OCI-LY7 (cell line): ENCODE results near the gene CTSZ.

Source experiments
- CTCF ChIP-seq: fragments of 200-600 bp; sonication (generic); conservative IDR thresholded peaks from 2 replicates; pipeline ENCODE4 v1.5.1; 2014; ENCODE audit warnings: mild to moderate bottlenecking, antibody characterized with exemption, low read length, moderate library complexity, mixed read lengths
- EZH2phosphoT487 ChIP-seq: fragments of 200-600 bp; sonication (generic); IDR thresholded peaks from 2 replicates; pipeline ENCODE4 v1.6.1; 2018; ENCODE audit warnings: low read depth, borderline replicate concordance, mild to moderate bottlenecking, mixed run types, antibody characterized with exemption, low read length, moderate library complexity, mixed read lengths

DNA sequence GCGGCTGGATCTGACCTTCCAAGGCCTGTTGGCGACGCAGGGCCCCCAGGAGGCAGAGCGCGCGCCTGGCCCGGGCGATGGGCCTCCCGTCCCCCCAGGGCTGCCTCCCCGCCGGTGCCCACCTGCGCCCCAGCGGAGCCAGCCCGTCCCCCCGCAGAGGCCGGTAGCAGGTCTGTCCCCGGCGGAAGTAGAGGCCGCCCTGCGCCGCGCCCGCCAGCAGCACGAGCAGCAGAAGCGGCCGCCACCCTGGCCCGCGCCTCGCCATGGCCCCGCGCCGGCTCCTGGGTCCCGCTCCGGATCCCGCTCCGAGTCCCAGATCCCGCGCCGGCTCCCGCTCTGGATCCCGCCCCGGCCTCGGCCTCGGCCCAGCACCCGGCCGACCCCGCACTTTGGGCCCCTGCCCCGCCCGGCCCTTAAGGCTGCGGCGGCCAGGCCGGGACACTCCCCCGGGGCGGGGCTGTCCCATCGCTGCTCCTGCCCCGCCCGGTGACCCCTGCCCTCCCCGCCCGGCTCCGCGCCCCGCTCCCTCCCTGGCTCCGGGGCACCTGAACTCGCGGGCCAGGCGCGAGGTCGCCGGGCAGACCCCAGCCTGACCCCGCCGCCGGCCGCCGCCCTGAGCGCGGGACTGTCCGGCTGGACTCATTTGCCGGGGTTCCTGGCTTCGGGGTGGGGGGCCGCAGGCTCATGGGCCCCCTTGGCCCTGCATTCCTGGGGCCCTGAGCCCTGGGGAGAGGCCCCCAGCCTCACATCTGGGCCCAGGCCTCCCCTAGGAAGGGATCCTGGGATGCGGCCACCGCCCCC is at the start of gene CTSZ:
- no peak for TF ChIP-seq CTCF
- TF ChIP-seq EZH2phosphoT487 = no peak
